Measurements from ENCODE around the gene FXR1.

GRCh38 chr3:180930526-180930925 is 18.1 kb downstream of the FXR1 start:
- TF ChIP-seq EZH2 (IDR thresholded peaks at IDR 0.05; ENCODE audit: low read depth) (no peak), CTCF (conservative IDR thresholded peaks at IDR 0.05) (no peak)

Measured in PC-9 (cell line).